ENCODE results near the gene TRPM5.

- TF ChIP-seq CTCF (IDR thresholded peaks at IDR 0.05; ENCODE audit: insufficient read depth, low read length) (no peak), POLR2AphosphoS5 (IDR thresholded peaks at IDR 0.05; ENCODE audit: low read depth) (no peak), GABPA (IDR thresholded peaks at IDR 0.05; ENCODE audit: low read depth) (no peak), SPI1 (IDR thresholded peaks at IDR 0.05; ENCODE audit: borderline replicate concordance, low read depth) (no peak)
- TF ChIP-seq, protein P1, sequence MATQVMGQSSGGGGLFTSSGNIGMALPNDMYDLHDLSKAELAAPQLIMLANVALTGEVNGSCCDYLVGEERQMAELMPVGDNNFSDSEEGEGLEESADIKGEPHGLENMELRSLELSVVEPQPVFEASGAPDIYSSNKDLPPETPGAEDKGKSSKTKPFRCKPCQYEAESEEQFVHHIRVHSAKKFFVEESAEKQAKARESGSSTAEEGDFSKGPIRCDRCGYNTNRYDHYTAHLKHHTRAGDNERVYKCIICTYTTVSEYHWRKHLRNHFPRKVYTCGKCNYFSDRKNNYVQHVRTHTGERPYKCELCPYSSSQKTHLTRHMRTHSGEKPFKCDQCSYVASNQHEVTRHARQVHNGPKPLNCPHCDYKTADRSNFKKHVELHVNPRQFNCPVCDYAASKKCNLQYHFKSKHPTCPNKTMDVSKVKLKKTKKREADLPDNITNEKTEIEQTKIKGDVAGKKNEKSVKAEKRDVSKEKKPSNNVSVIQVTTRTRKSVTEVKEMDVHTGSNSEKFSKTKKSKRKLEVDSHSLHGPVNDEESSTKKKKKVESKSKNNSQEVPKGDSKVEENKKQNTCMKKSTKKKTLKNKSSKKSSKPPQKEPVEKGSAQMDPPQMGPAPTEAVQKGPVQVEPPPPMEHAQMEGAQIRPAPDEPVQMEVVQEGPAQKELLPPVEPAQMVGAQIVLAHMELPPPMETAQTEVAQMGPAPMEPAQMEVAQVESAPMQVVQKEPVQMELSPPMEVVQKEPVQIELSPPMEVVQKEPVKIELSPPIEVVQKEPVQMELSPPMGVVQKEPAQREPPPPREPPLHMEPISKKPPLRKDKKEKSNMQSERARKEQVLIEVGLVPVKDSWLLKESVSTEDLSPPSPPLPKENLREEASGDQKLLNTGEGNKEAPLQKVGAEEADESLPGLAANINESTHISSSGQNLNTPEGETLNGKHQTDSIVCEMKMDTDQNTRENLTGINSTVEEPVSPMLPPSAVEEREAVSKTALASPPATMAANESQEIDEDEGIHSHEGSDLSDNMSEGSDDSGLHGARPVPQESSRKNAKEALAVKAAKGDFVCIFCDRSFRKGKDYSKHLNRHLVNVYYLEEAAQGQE (IDR thresholded peaks at IDR 0.05; ENCODE audit: insufficient replicate concordance, low read depth): no peak
Measured at GRCh38 chr11:2466069-2466801, 21.9 kb upstream of the TRPM5 start.

Measured in HL-60 (cell line).